ENCODE results near the gene E2F2. TPM values are rescaled to one million over a fixed set of nuclear protein-coding genes. Genes with fewer than 3 reads are reported as not detected.

The E2F2 gene
- total and polyA plus RNA-seq, 2 of the 13 experiments (the other 11 are each of a cell fraction or from before 2014, with no cell fraction given): 0.65 to 6.6 TPM

DNA sequence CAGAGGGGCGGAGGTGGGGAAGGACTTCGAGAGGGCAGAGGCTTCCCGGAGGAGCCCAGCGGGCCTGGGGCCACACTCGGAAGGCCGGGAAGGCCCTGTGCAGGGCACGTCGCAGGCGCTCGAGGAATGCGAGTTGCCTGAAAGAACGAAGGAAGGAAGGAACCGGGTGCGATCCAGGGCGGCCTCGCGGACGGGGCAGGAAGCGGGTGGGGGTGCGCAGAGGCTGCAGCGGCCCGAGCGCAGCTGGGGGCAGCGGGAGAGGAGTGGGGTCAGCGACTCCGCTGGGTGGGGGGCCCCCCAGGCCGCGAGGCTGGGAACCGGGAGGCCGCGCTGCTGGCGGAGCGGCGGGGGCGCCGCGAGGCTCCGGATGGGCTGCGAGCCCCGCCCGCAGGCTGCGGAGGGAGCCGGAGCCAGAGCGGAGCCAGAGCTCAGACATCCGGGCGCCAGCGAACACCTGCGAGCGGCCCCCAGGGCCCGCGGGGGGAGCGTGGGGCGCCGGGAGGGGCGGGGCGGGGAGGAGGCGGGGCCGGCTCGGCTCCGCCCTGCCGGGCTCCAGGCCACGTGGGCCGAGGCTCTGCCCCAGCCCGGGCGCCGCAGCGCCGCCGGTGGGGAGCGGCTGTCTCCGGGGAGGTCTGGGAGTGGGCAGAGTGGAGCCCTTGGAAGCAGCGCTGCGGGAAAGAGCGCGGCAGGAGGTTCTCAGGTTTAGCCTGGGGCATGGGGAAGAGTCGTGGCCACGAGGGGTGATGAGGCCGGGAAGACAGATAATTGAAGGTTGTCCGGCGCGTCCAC is 23.6 kb upstream of the E2F2 start (continued):
- no peak for TF ChIP-seq LCORL (IDR thresholded peaks at IDR 0.05)
- 0 out of 2 replicates have a peak, but pooled peaks have one; percentile 61 for TF ChIP-seq LCORL (CRISPR knock-in tag; IDR thresholded peaks at IDR 0.05)
- TF ChIP-seq, protein P1, sequence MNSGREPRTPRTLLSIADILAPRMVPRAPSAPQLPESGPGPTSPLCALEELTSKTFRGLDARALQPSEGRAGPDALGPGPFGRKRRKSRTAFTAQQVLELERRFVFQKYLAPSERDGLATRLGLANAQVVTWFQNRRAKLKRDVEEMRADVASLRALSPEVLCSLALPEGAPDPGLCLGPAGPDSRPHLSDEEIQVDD (CRISPR knock-in tag; IDR thresholded peaks at IDR 0.05; ENCODE audit: borderline replicate concordance): 0 out of 2 replicates have a peak, but pooled peaks have one; percentile 26
- TF ChIP-seq GLI4 (CRISPR knock-in tag; IDR thresholded peaks at IDR 0.05; ENCODE audit: borderline replicate concordance): peak; percentile 80; the same call in 1 of the 2 replicates
- peak; percentile 27; the same call in 1 of the 2 replicates for TF ChIP-seq ZNF331 (CRISPR knock-in tag; IDR thresholded peaks at IDR 0.05)
- TF ChIP-seq, protein P2, sequence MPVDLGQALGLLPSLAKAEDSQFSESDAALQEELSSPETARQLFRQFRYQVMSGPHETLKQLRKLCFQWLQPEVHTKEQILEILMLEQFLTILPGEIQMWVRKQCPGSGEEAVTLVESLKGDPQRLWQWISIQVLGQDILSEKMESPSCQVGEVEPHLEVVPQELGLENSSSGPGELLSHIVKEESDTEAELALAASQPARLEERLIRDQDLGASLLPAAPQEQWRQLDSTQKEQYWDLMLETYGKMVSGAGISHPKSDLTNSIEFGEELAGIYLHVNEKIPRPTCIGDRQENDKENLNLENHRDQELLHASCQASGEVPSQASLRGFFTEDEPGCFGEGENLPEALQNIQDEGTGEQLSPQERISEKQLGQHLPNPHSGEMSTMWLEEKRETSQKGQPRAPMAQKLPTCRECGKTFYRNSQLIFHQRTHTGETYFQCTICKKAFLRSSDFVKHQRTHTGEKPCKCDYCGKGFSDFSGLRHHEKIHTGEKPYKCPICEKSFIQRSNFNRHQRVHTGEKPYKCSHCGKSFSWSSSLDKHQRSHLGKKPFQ (CRISPR knock-in tag; IDR thresholded peaks at IDR 0.05; ENCODE audit: insufficient replicate concordance): peak; percentile 69
- no peak for TF ChIP-seq NKX3-1 (CRISPR knock-in tag; IDR thresholded peaks at IDR 0.05)
- TF ChIP-seq ZNF782 (CRISPR knock-in tag; IDR thresholded peaks at IDR 0.05; ENCODE audit: borderline replicate concordance): 0 out of 2 replicates have a peak, but pooled peaks have one; percentile 14
- TF ChIP-seq, protein P3, sequence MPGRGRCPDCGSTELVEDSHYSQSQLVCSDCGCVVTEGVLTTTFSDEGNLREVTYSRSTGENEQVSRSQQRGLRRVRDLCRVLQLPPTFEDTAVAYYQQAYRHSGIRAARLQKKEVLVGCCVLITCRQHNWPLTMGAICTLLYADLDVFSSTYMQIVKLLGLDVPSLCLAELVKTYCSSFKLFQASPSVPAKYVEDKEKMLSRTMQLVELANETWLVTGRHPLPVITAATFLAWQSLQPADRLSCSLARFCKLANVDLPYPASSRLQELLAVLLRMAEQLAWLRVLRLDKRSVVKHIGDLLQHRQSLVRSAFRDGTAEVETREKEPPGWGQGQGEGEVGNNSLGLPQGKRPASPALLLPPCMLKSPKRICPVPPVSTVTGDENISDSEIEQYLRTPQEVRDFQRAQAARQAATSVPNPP (CRISPR knock-in tag; IDR thresholded peaks at IDR 0.05): peak; percentile 50; the same call in 1 of the 2 replicates
- TF ChIP-seq GTF3A (CRISPR knock-in tag; conservative IDR thresholded peaks at IDR 0.05): 0 out of 2 replicates have a peak, but pooled peaks have one; percentile 3
- peak; percentile 84 for TF ChIP-seq ETV5 (CRISPR knock-in tag; IDR thresholded peaks at IDR 0.05; ENCODE audit: borderline replicate concordance)
- TF ChIP-seq, protein P4, sequence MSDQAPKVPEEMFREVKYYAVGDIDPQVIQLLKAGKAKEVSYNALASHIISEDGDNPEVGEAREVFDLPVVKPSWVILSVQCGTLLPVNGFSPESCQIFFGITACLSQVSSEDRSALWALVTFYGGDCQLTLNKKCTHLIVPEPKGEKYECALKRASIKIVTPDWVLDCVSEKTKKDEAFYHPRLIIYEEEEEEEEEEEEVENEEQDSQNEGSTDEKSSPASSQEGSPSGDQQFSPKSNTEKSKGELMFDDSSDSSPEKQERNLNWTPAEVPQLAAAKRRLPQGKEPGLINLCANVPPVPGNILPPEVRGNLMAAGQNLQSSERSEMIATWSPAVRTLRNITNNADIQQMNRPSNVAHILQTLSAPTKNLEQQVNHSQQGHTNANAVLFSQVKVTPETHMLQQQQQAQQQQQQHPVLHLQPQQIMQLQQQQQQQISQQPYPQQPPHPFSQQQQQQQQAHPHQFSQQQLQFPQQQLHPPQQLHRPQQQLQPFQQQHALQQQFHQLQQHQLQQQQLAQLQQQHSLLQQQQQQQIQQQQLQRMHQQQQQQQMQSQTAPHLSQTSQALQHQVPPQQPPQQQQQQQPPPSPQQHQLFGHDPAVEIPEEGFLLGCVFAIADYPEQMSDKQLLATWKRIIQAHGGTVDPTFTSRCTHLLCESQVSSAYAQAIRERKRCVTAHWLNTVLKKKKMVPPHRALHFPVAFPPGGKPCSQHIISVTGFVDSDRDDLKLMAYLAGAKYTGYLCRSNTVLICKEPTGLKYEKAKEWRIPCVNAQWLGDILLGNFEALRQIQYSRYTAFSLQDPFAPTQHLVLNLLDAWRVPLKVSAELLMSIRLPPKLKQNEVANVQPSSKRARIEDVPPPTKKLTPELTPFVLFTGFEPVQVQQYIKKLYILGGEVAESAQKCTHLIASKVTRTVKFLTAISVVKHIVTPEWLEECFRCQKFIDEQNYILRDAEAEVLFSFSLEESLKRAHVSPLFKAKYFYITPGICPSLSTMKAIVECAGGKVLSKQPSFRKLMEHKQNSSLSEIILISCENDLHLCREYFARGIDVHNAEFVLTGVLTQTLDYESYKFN (CRISPR knock-in tag; conservative IDR thresholded peaks at IDR 0.05): peak; percentile 61
- TF ChIP-seq, protein P5, sequence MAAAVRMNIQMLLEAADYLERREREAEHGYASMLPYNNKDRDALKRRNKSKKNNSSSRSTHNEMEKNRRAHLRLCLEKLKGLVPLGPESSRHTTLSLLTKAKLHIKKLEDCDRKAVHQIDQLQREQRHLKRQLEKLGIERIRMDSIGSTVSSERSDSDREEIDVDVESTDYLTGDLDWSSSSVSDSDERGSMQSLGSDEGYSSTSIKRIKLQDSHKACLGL (CRISPR knock-in tag; IDR thresholded peaks at IDR 0.05): no peak
- peak; percentile 81; the same call in 1 of the 2 replicates for TF ChIP-seq ZNF44 (CRISPR knock-in tag; IDR thresholded peaks at IDR 0.05)
- TF ChIP-seq KDM3A (CRISPR knock-in tag; IDR thresholded peaks at IDR 0.05; ENCODE audit: low read depth): no peak
- 0 out of 2 replicates have a peak, but pooled peaks have one; percentile 46 for TF ChIP-seq ZNF841 (CRISPR knock-in tag; IDR thresholded peaks at IDR 0.05; ENCODE audit: borderline replicate concordance)
- peak; percentile 88; the same call in 1 of the 3 replicates for TF ChIP-seq MXI1 (IDR thresholded peaks at IDR 0.05; ENCODE audit: borderline replicate concordance, low read depth, low read length)
- peak; percentile 43; the same call in 1 of the 2 replicates for TF ChIP-seq IRF2 (CRISPR knock-in tag; IDR thresholded peaks at IDR 0.05)
- 0 out of 2 replicates have a peak, but pooled peaks have one; percentile 11 for TF ChIP-seq ZNF724P (CRISPR knock-in tag; IDR thresholded peaks at IDR 0.05; ENCODE audit: borderline replicate concordance)
- peak; percentile 12; the same call in 1 of the 2 replicates for TF ChIP-seq ZNF572 (CRISPR knock-in tag; IDR thresholded peaks at IDR 0.05)
- TF ChIP-seq ZSCAN25 (CRISPR knock-in tag; IDR thresholded peaks at IDR 0.05): no peak
- no peak for TF ChIP-seq SP1 (IDR thresholded peaks at IDR 0.05)
- peak; percentile 27; the same call in 1 of the 2 replicates for TF ChIP-seq SP1 (CRISPR knock-in tag; IDR thresholded peaks at IDR 0.05)

All from HepG2 (cell line).